ENCODE data around the gene RTKN2.
"Not testable (repeated sequence)": the region's sequence is repeated elsewhere in the genome, so short reads cannot be mapped to it uniquely, and the experiment has no call there.

The RTKN2 gene

DNA sequence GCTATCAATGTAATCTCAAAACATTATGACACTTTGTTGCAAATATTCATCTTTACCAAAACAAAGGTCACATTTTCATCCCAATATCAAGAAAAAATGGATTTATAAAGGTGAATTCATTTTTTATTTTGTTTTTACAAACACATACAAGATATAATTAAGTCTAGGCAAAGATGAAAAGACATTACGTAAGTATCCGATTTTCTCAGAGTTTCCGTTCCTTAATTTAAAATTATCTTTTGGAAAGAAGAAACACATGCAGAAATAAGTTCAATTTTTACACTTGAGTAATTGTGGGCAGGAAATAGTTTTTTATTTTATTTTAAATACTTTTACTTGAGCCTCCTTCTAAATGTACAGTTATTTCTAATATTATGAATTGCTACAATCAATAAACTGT, 24.6 kb downstream of the RTKN2 start:
- WGBS, 2 experiments, result 96 to 100% methylated on average over 3 of the region's 3 CpGs
- Histone ChIP-seq H3K9me3 (ENCODE audit: control insufficient read depth, low read length) (no peaks in the 10 kb centered on the region), H3K4me3 (ENCODE audit: insufficient read depth, low read depth, low read length) (no peak overlapping the region), H3K4me1 (ENCODE audit: control insufficient read depth, insufficient read depth, low read length) (no peaks in the 10 kb centered on the region), H3K27me3 (ENCODE audit: control insufficient read depth, insufficient read depth, low read length, poor library complexity, severe bottlenecking) (no peaks in the 10 kb centered on the region), H3K36me3 (ENCODE audit: control insufficient read depth, insufficient read depth, low read length) (no peaks in the 10 kb centered on the region), H3K27ac (ENCODE audit: insufficient read depth, low read depth, low read length, poor library complexity, severe bottlenecking) (no peak overlapping the region)

DNA sequence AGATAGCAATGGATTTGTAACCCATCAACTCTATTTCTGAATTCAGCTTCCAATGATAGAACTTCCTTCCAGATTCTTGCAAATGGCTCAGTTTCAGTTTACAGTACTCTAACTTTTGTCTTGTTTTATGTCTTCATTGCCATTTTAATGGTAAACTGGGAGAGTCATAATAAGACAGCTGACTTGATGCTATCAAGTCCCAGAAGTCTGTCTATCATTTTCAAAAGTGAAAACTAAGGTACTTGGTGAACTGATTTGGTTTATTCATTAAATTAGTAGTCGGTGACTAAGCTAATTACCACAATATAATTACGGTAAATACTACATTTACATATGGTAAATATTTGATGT, 25.0 kb downstream of the RTKN2 start:
- WGBS, 2 experiments, result no CpG with 5 or more reads among the region's 2 CpGs
- H3K27ac ChIP-seq (ENCODE audit: insufficient read depth, low read depth, low read length, poor library complexity, severe bottlenecking), result no peak overlapping the region
- H3K27me3 ChIP-seq (ENCODE audit: control insufficient read depth, insufficient read depth, low read length, poor library complexity, severe bottlenecking), result no peaks in the 10 kb centered on the region
- H3K9me3 ChIP-seq (ENCODE audit: control insufficient read depth, low read length), result no peaks in the 10 kb centered on the region
- no peaks in the 10 kb centered on the region for H3K4me1 ChIP-seq (ENCODE audit: control insufficient read depth, insufficient read depth, low read length)
- H3K4me3 ChIP-seq (ENCODE audit: insufficient read depth, low read depth, low read length), result no peak overlapping the region
- no peaks in the 10 kb centered on the region for H3K36me3 ChIP-seq (ENCODE audit: control insufficient read depth, insufficient read depth, low read length)

DNA sequence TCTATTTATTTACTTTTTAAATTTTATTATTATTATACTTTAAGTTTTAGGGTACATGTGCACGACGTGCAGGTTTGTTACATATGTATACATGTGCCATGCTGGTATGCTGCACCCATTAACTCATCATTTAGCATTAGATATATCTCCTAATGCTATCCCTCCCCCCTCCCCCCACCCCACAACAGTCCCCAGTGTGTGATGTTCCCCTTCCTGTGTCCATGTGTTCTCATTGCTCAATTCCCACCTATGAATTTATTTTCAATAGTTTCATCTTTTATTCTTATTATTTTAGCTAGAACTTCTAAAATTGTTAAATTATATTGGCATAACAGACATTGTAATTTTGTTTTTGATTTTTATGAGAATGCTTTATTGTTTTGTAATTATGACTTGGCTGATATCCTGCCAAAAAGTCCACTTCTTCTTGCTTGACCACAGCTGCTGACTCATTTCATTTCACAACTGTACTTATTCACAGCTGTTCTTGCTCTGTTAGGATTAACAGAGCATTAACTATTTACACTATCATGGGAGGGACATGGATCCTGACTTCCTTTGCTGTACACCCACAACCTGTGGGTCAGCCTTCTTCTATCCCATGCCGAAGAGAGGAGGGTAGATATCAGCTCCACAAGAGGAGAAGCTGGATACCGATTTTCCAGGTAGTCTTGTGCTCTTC, 25.5 kb downstream of the RTKN2 start:
- not testable (repeated sequence) for H3K4me1 ChIP-seq (ENCODE audit: control insufficient read depth, insufficient read depth, low read length); H3K27me3 ChIP-seq (ENCODE audit: control insufficient read depth, insufficient read depth, low read length, poor library complexity, severe bottlenecking); H3K27ac ChIP-seq (ENCODE audit: insufficient read depth, low read depth, low read length, poor library complexity, severe bottlenecking); H3K36me3 ChIP-seq (ENCODE audit: control insufficient read depth, insufficient read depth, low read length); H3K4me3 ChIP-seq (ENCODE audit: insufficient read depth, low read depth, low read length); H3K9me3 ChIP-seq (ENCODE audit: control insufficient read depth, low read length)
- 94 to 97% methylated on average over 2 of the region's 4 CpGs for WGBS, 2 experiments

DNA sequence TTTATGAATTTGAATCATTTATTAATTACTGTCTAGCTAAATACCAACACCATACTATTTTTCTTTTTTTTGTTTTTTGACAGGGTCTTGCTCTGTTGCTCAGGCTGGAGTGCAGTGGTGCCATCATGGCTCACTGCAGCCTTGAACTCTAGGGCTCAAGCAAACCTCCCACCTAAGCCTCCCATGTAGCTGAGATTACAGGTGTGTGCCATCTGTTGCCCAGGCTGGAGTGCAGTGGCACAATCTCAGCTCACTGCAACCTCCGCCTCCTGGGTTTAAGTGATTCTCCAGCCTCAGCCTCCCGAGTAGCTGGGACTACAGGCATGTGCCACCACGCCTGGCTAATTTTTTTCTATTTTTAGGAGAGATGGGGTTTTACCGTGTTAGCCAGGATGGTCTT, 27.1 kb downstream of the RTKN2 start:
- not testable (repeated sequence) for H3K27ac ChIP-seq (ENCODE audit: insufficient read depth, low read depth, low read length, poor library complexity, severe bottlenecking)

DNA sequence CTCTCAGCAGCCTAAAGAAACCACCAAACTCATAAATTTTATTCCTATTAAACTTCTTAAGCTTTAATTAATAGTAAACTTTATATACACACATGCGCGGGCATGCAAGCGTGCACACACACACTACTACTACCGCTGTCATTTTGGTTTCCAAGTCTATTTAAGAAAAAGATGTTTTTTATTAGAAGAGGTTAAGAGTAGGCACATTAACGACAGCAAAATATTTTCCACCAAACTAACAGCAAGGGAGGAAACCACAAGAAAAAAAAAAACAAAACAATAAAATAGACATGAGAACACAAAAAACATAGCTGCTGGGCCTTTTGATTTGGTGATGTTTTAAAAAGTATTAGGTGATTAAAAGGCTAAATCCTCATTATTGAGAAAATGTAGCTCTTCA, 28.6 kb downstream of the RTKN2 start:
- H3K27ac ChIP-seq (ENCODE audit: insufficient read depth, low read depth, low read length, poor library complexity, severe bottlenecking), result no peak overlapping the region
- no peaks in the 10 kb centered on the region for H3K36me3 ChIP-seq (ENCODE audit: control insufficient read depth, insufficient read depth, low read length)
- H3K4me3 ChIP-seq (ENCODE audit: insufficient read depth, low read depth, low read length), result no peak overlapping the region
- no peaks in the 10 kb centered on the region for H3K4me1 ChIP-seq (ENCODE audit: control insufficient read depth, insufficient read depth, low read length)
- no peaks in the 10 kb centered on the region for H3K9me3 ChIP-seq (ENCODE audit: control insufficient read depth, low read length)
- WGBS, 2 experiments, result 95% methylated on average over 3 of the region's 5 CpGs; no CpG with 5 or more reads in 1 of the 2 experiments
- H3K27me3 ChIP-seq (ENCODE audit: control insufficient read depth, insufficient read depth, low read length, poor library complexity, severe bottlenecking), result no peaks in the 10 kb centered on the region

More for the DNA sequence above, 27.1 kb downstream of the RTKN2 start:
- H3K4me3 ChIP-seq (ENCODE audit: insufficient read depth, low read depth, low read length); H3K4me1 ChIP-seq (ENCODE audit: control insufficient read depth, insufficient read depth, low read length); H3K36me3 ChIP-seq (ENCODE audit: control insufficient read depth, insufficient read depth, low read length); H3K27me3 ChIP-seq (ENCODE audit: control insufficient read depth, insufficient read depth, low read length, poor library complexity, severe bottlenecking); H3K9me3 ChIP-seq (ENCODE audit: control insufficient read depth, low read length): not testable (repeated sequence)
- WGBS, 2 experiments, result 95 to 96% methylated on average over 4 of the region's 4 CpGs

DNA sequence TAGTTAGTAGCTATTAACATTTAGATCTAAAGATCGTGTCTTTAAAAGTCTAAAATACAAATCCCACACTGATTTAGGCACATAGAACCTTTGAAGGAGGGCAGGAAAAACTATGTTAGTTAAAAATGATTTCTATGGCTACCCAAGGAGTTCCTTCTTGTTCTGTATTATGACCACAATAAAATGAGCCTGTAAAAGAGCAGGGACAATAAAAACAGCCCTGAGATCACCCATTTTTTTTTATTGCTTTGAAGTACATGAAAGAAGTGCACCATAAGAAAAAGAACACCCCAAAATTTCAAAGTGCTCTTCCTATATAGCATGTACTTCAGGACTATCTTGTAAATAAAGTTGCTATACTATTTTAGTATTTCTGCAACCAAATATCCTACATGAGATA, 29.8 kb downstream of the RTKN2 start:
- H3K27me3 ChIP-seq (ENCODE audit: control insufficient read depth, insufficient read depth, low read length, poor library complexity, severe bottlenecking), result no peaks in the 10 kb centered on the region
- WGBS, 2 experiments, result no CpG with 5 or more reads among the region's 1 CpG
- H3K4me3 ChIP-seq (ENCODE audit: insufficient read depth, low read depth, low read length), result no peak overlapping the region
- no peaks in the 10 kb centered on the region for H3K36me3 ChIP-seq (ENCODE audit: control insufficient read depth, insufficient read depth, low read length)
- no peaks in the 10 kb centered on the region for H3K4me1 ChIP-seq (ENCODE audit: control insufficient read depth, insufficient read depth, low read length)
- no peaks in the 10 kb centered on the region for H3K9me3 ChIP-seq (ENCODE audit: control insufficient read depth, low read length)
- no peak overlapping the region for H3K27ac ChIP-seq (ENCODE audit: insufficient read depth, low read depth, low read length, poor library complexity, severe bottlenecking)

DNA sequence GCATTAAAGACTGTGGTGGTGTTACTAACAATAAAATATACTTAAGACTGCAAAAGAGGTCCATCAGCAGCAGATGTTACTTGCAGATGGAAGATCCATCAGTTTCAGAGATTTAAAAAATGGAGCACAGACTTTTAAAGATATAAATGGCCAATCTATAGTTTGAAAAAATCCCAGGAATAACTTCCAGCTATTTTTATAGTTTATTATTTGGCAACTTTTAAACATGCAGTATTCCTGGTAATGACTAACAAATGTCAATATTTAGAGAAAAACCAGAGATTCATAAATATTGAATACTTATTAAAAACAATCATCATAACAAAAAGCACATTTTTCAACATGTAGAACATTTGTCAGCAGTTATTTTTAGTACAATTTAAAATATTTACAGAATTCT, 30.7 kb downstream of the RTKN2 start:
- Histone ChIP-seq H3K4me3 (ENCODE audit: insufficient read depth, low read depth, low read length) (no peak overlapping the region), H3K27me3 (ENCODE audit: control insufficient read depth, insufficient read depth, low read length, poor library complexity, severe bottlenecking) (no peaks in the 10 kb centered on the region), H3K27ac (ENCODE audit: insufficient read depth, low read depth, low read length, poor library complexity, severe bottlenecking) (no peak overlapping the region), H3K9me3 (ENCODE audit: control insufficient read depth, low read length) (no peaks in the 10 kb centered on the region), H3K4me1 (ENCODE audit: control insufficient read depth, insufficient read depth, low read length) (no peaks in the 10 kb centered on the region), H3K36me3 (ENCODE audit: control insufficient read depth, insufficient read depth, low read length) (no peaks in the 10 kb centered on the region)

DNA sequence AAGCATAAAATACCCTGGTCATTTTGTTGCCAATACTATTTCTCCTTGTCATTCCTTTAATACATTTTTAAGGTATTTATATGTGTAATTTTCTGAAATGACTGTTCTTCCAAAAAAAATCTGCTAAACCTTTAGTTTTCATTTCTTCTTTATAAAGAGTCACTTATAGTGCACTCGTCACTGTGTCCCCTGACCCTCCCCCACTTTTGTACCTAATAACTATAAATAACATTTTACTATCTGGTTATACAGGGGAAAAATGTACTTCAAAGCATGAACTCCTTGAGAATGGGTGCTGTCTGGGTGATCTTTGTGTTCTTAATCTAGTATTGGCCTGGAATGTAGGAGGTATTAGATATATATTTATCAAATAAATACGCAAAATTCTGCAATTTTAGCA, 31.1 kb downstream of the RTKN2 start:
- 100% methylated on average over 1 of the region's 2 CpGs; no CpG with 5 or more reads in 1 of the 2 experiments for WGBS, 2 experiments
- no peaks in the 10 kb centered on the region for H3K27me3 ChIP-seq (ENCODE audit: control insufficient read depth, insufficient read depth, low read length, poor library complexity, severe bottlenecking)
- no peaks in the 10 kb centered on the region for H3K36me3 ChIP-seq (ENCODE audit: control insufficient read depth, insufficient read depth, low read length)
- H3K27ac ChIP-seq (ENCODE audit: insufficient read depth, low read depth, low read length, poor library complexity, severe bottlenecking), result no peak overlapping the region
- no peaks in the 10 kb centered on the region for H3K4me1 ChIP-seq (ENCODE audit: control insufficient read depth, insufficient read depth, low read length)
- no peak overlapping the region for H3K4me3 ChIP-seq (ENCODE audit: insufficient read depth, low read depth, low read length)
- no peaks in the 10 kb centered on the region for H3K9me3 ChIP-seq (ENCODE audit: control insufficient read depth, low read length)

DNA sequence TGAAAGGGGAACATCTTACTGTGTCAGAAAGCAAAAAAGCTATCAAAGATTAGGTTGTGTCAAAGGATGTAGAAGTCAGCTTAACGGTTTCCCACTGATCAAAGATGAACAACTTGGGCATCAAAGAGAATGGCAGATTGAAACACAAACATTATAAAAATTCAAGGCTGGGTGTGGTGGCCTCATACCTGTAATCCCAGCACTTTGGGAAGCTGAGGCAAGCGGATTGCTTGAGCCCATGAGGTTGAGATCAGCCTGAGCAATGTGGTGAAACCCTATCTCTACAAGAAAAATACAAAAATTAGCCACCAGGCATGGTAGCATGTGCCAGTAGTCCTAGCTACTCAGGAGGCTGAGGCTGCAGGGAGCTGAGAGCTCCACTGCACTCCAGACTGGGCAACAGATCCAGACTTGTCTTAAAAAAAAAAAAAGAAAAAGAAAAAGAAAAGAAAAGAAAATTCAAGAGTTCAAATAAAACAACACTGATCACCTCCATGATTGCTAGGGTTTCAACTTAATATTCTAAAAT, 34.5 kb downstream of the RTKN2 start:
- 92 to 94% methylated on average over 2 of the region's 2 CpGs for WGBS, 2 experiments
- H3K4me3 ChIP-seq (ENCODE audit: insufficient read depth, low read depth, low read length), result no peak overlapping the region
- H3K4me1 ChIP-seq (ENCODE audit: control insufficient read depth, insufficient read depth, low read length), result no peaks in the 10 kb centered on the region
- H3K27ac ChIP-seq (ENCODE audit: insufficient read depth, low read depth, low read length, poor library complexity, severe bottlenecking), result no peak overlapping the region
- H3K9me3 ChIP-seq (ENCODE audit: control insufficient read depth, low read length), result no peaks in the 10 kb centered on the region
- no peaks in the 10 kb centered on the region for H3K27me3 ChIP-seq (ENCODE audit: control insufficient read depth, insufficient read depth, low read length, poor library complexity, severe bottlenecking)
- no peaks in the 10 kb centered on the region for H3K36me3 ChIP-seq (ENCODE audit: control insufficient read depth, insufficient read depth, low read length)

DNA sequence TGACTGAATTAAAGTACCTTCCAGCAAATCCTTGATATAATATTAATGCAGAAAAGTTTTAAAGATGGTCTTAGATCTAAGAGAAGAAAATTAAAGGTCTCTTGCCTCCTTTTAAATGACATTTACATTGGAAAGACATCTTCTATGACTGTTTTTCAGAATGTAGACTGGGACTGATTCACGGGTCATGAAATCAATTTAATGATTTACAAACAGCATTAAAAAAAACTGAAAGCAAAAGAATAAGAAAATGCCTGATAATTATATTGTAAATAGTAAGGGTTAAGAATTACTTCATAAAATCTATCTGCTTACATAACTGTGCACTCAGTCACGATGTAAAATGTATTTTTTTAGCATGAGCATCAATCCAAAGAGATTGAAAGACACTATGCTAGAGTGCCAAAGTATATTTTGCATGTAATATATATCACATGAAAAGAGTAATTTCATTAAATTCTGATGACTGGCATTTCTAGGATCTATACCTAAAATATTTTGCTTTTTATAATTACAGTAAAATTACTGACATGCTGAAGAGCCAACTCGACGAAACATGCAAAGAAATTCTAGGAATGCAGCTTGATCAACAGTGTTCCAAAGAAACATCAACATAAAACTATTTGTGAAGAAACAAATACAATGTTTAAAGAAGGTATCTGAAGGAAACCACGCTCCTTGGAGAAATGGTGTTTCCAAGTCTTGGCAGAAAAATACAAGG, 35.1 kb downstream of the RTKN2 start:
- Histone ChIP-seq H3K27me3 (ENCODE audit: control insufficient read depth, insufficient read depth, low read length, poor library complexity, severe bottlenecking) (no peaks in the 10 kb centered on the region), H3K4me1 (ENCODE audit: control insufficient read depth, insufficient read depth, low read length) (no peaks in the 10 kb centered on the region), H3K4me3 (ENCODE audit: insufficient read depth, low read depth, low read length) (no peak overlapping the region), H3K9me3 (ENCODE audit: control insufficient read depth, low read length) (no peaks in the 10 kb centered on the region), H3K36me3 (ENCODE audit: control insufficient read depth, insufficient read depth, low read length) (no peaks in the 10 kb centered on the region), H3K27ac (ENCODE audit: insufficient read depth, low read depth, low read length, poor library complexity, severe bottlenecking) (no peak overlapping the region)
- WGBS, 2 experiments, result 91 to 100% methylated on average over 1 to 4 of the region's 5 CpGs
